Hypothalamus (tissue), 51 donors: ENCODE results near the gene RPS13.
"Not testable (repeated sequence)": the region's sequence is repeated elsewhere in the genome, so short reads cannot be mapped to it uniquely, and the experiment has no call there.

ENCODE experiments used
- DNase-seq, 51 donors: peaks; one replicate each; lab custom pipeline; 2025; lab: John Stamatoyannopoulos, UW

The RPS13 gene

DNA sequence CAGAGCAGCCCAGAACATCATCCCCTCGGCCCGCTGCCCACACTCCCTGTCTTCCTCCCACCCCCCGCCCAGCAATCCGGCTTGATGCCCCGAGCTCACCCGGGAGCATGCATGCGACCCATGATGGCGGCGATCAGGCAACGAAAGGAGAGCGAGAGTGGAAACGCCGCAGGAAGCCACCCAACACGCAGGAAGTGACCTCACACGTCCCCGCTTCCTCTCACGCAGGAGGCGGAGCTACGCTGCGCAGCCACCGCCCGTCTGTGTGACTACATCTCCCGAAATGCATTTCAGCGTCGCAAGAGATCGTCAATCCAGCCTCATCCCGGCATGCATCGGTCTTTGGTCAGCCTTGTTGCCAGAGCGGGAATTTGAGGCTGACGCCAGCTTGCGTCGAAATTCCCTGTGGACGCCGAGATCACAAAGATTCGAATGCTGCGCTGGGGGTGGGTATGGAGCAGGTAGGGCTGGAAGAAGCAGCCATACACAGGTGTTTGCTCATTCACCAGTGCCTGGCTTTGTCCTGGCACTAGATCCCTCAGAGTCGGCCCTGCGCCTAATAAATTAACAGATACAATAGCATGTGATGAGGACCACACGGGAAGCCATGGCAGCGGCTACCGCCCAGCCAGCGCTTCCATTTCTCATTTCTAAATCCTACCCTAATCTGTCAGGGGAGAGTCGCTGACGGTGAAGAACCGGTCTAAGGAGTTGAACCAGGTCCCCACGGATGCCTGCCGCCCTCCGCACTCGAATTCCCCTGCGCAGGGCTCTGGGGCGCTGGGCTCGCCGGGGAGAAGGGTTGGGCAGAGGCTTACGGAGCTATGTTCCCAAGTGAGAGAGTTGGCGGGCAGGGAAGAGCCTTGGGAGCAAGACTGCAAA is at the start of gene RPS13:
RPS13 (minus strand) TSS at position 148 of the 882 bp plus-strand sequence; CDS start at position 122, 26 bp downstream.
- DNase-seq: peak; percentile 72 to 99 (median 97)

DNA sequence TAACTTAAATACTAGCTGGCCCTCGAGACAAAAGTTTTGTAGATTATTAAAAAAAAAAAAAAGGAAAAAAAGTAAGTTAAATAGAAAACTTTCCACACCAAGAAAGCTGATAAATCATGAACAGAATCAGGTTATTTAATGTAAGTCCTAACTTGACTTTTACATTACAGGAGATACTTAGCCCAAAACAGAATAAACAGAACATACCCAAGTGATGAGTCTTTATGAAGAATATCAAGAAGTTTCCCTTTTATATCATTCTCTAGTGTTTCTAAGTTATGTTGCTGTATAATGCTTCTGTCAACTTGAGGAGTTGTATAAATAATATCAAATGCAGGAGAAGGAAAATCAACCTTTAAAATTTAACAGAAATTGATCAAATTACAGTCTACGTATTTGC is 44.5 kb upstream of the RPS13 start:
- no peak for DNase-seq

DNA sequence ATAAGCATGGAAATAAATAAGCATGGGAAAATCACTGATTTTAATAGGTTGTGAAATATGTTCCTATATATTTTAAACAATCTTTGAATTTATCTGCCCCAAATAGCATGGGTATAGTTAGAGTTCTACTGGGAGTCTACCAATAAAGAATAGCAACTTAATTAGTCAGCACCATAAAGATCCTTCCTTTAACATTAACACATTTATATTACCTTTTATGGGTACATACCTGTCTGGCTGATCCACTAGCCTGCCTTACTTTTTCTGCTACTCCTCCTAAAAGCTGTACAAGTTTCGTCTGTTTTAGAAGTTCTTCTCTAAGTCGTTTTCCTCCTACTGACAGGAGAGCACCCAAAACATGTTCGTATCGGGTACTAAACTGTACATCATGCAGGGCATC is 39.8 kb upstream of the RPS13 start:
- no peak for DNase-seq

DNA sequence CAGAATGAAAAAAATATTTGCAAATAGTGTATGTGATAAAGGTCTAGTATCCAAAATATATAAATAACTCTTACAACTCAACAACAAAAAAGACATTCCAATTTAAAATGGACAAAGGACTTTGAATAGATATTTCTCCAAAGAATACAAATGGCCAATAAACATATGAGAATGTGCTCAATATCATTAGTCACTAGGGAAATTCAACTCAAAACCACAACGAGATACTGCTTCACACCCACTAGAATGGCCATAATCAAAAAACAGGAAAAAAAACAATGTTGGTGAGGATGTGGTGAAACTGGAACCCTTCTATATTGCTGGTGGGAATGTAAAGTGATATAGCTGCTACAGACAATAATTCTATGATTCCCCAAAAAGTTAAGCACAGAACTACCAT is 38.6 kb upstream of the RPS13 start:
- no peak for DNase-seq

DNA sequence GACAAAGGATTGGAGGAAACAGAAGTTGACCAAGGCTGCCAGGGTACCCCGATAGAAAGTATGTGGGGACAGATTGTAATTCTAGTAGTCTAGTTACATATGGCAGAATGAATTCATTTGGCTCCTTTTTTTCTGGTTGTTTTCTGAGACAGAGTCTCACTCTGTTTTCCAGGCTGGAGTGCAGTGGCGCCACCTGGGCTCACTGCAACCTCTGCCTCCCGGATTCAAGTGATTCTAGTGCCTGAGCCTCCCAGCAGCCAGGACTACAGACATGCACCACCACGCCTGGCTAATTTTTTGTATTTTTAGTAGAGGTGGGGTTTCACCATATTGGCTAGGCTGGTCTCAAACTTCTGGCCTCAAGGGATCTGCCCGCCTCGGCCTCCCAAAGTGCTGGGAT is 30.3 kb upstream of the RPS13 start:
- DNase-seq: not testable (repeated sequence)

DNA sequence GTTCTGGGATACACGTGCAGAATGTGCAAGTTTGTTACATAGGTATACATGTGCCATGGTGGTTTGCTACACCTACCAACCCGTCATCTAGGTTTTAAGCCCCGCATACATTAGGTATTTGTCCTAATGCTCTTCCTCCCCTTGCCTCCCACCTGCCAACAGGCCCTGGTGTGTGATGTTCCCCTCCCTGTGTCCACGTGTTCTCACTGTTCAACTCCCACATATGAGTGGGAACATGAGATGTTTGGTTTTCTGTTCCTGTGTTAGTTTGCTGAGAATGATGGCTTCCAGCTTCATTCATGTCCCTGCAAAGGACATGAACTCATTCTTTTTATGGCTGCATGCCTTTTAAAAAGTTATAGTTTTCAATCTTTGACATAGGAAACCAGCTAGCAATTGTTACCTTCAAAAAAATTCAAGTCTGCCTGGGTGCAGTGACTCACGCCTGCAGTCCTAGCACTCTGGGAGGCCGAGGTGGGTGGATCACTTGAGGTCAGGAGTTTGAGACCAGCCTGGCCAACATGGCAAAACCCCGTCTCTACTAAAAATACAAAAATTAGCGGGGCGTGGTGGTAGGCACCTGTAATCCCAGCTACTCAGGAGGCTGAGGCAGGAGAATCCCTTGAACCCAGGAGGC is 28.1 kb upstream of the RPS13 start:
- not testable (repeated sequence) for DNase-seq

DNA sequence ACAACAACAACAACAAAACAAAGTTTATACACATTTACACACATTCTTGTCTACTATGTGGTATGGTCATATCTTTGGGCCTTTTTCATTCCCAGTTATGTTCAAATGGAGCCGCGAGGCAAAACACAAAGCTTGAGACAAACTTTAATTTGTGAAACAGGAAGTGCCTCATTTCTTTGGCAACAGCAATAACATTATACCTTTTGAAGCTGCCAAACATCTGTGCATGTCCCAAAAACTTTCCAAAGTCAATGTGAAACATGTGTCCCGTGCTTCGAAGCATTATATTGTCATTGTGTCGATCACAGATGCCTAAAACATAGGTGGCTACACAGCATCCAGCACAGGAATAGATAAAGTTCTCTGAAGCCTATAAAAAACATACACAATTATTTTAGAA is 25.0 kb upstream of the RPS13 start:
- DNase-seq: no peak

DNA sequence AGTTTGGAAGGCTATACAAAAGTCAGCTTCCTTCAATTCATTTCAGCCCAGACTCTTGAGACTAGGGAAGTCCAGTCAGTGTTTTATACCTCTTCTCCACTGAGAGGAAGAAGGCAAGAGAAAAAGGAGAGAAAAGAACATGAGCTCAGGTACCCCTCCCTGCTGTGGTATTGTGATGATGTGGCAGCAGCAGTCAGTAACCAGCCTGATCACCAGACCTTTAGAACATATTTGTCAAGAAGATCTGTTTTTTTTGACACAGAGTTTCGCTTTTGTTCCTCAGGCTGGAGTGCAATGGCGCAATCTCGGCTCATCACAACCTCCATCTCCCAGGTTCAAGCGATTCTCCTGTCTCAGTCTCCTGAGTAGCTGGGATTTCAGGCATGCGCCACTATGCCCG is 21.2 kb upstream of the RPS13 start:
- no peak for DNase-seq

DNA sequence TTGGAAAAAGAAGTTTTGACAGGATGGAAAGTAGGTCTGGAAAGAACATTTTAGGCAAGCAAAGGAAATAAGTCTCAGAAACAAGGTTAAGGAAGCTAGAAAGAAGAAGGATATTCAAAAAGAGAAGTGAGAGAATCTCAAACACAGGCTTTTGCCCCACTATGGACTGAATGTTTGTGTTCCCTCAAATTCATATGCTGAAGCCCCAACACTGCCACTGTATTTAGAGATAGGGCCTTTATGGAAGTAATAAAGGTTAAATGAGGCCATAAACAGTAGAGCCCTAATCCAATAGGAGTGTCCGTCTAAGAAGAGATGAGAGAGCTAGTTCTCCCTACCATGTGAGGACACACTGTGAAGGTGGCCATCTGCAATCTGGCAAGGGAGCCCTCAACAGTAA is 20.6 kb upstream of the RPS13 start:
- peak in 1 of 51 donors; percentile 1 for DNase-seq

DNA sequence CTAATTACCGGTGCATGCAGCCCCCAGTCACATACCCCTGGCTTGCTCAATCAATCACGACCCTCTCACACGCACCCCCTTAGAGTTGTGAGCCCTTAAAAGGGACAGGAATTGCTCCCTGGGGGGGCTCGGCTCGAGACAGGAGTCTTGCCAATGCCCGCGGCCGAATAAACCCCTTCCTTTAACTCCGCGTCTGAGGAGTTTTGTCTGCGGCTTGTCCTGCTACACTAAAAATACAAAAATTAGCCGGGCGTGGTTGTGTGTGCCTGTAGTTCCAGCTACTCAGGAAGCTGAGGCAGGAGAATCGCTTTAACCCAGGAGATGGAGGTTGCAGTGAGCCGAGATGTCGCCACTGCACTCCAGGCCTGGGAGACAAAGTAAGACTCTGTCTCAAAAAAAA is 8.5 kb upstream of the RPS13 start:
- DNase-seq: not testable (repeated sequence)

DNA sequence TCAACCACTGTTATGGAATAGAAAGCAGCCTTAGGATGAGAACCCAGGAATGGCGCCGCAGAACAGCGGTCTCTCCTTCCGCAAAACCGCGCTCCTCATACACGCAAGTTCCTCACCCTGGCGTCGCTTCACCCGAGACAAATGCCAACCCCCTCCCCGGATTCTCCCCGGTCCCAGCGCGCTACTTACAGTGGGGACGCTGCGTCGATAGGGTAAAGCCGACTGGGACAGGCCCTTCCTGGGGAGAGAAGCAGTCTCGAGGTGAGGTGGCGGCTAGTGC is 287 bp downstream of the RPS13 start:
- DNase-seq: peak in 6 of 51 donors; percentile 46 to 72 (median 62)

DNA sequence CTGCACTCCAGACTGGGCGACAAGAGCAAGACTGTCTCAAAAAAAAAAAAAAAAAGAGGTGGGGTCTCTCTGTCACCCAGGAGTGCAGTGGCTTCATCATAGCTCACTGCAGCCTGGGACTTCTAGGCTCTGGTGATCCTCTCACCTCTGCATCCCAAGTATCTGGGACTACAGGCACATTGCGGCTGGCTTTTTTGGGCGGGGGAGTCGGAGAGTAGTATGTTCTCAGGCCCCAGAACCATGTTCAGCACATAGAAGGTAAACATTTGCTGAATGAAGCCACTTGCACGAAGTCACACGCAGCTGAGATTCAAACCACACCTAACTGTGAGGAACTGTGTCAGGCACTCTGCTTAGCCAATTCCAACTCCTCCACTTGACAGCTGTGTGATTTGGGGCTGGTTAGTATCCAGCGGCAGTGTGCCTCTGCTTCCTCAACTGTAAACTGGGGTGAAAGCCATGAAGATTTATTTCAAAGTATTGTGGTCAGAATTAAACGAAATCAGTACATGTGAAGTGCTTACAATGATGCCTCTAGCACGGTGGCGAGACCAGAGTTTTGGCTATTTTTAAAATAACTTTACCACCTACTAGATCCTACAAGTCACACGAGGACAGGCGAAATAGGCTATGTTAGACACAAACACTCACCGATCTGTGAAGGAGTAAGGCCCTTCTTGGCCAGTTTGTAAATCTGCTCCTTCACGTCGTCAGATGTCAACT is 789 bp downstream of the RPS13 start:
- DNase-seq: peak in 2 of 51 donors; percentile 16 to 31

DNA sequence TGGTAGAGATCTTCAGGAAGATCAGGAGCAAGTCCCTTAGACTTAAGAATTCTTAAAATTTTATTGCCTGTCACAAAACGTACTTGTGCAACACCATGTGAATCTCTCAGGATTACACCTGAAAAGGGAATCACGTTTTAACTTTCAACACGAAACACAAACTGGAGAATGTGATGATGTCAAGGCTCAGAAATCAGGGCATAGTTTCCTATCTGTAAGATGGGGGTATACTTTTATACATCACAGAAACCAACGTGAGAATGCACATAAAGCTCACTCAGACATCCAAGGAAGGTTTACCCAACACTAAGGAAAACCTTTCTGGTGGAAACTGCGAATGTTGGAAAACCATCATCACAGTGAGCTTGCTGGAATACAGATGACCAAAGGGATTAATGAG is 2.0 kb downstream of the RPS13 start:
- no peak for DNase-seq

DNA sequence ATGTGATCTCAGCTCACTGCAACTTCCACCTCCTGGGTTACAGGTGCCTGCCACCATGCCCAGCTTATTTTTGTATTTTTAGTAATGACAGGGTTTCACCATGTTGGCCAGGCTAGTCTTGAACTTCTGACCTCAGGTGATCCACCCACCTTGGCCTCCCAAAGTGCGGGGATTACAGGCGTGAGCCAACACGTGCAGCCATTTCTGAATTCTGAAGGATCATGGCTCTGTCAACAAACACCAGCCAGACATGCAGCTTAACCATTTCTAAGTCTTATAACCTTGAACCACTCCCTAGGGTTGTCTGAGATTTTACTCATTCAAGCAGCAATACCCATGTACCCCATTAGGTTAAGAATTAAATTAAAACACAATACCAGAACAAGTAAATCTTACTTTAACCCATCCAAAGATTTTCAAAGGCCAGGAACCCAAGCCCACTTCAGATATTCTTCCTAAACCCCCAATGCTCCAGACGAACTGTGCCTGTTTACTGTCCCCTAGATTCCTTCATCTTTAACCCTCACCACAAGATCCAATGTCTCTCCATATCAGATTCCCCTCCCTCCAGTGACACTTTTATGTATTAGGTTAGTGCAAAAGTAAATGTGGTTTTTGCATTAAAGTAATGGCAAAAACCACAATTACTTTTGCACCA is 4.0 kb downstream of the RPS13 start:
- DNase-seq: no peak

DNA sequence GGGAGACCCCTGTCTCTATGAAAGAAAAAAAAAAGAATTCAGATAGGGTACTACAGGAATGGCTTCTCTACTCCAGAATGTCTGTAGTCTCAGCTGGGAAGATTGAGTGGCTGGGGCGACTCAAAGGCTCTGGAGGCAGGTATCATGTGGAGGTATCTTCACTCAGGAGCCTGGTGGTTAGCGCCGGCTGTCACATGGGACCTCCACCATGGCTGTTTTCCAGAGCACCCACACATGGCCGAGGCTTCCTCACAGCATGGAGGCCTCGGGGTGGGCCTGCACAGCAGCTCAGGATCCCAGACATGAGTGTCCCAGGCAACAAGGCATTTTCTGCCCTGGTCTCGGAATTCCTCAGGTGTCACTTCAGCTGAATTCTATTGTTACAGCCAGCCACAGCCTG is 10.1 kb downstream of the RPS13 start:
- DNase-seq: no peak

DNA sequence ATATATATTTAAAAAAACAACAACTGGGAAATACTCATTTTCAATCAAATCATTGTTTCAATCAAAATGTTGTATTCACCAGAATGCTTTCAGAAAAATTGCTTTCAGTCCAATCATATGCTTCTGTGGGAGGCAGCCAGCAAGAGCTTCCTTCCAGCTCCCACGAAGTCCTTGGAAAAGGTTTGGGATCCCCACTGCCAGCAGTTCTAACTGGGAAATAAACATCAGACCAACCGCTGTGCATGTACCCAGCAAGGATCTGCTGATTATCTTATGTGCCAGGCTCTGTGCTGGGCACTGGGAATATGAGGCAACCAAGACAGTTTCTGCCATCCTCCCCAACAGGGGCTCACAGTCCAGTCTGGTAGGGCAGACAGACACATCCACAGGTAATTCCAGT is 10.8 kb downstream of the RPS13 start:
- DNase-seq: peak in 10 of 51 donors; percentile 3 to 22 (median 18)

DNA sequence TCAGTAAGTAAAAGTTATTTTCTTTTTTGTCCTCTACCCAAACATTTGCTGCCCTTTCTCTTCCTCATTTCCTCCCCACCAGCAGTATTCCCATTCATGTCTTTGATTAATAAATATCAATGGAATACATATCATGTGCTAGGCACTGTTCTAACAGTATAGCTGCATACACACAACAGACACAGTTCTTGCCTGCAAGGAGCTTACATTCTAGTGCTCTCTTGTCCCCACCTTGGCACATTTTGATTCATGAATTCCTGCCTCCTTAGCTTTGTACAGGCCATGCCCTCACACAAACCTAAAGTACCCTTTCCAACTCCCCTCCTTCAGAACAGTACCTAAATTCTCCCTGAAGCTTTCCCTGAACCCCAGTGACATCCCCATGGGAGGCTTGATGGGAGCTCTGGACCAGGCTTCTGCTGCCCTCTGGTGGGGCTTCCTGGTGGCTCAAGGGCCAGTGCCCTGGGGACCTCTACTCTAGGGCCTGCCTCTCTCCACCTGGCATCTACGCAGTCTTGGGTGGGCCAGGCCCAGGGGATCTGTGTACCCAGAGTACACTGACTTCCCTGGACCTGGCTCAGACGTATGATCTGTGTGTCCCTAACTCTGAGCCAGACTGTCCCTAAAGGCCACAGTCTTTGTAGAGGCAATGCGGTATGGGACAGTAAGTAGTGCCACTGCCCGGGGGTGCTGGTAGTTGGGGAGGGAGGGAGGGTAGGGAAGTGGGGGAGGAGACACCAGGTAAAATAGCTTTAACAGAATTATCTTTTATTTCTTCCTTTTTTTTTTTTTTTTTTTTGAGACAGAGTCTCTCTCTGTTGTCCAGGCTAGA is 14.1 kb downstream of the RPS13 start:
- peak in 41 of 51 donors; percentile 3 to 75 (median 34) for DNase-seq

DNA sequence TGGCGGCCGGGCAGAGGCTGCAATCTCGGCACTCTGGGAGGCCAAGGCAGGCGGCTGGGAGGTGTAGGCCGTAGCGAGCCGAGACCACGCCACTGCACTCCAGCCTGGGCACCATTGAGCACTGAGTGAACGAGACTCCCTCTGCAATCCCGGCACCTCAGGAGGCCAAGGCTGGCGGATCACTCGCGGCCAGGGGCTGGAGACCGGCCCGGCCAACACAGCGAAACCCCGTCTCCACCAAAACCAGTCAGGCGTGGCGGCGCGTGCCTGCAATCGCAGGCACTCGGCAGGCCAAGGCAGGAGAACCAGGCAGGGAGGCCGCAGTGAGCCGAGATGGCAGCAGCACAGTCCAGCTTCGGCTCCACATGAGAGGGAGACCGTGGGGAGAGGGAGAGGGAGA is 26.3 kb downstream of the RPS13 start:
- not testable (repeated sequence) for DNase-seq

DNA sequence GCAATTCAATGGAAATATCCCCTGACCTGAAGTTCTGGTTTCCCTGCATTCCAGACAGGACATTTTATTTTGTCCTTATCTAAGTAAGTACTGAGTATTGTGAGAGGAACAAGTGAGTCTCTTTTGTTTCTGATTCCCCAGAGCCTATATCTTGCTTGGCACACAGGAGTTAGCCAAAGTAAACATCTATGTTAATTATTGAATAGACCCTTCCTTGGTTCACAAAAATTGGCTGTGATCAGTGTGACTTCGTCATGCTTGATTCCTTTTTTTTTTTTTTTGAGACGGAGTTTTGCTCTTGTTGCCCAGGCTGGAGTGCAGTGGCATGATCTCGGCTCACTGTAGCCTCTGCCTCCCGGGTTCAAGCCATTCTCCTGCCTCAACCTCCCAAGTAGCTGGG is 29.0 kb downstream of the RPS13 start:
- not testable (repeated sequence) for DNase-seq

DNA sequence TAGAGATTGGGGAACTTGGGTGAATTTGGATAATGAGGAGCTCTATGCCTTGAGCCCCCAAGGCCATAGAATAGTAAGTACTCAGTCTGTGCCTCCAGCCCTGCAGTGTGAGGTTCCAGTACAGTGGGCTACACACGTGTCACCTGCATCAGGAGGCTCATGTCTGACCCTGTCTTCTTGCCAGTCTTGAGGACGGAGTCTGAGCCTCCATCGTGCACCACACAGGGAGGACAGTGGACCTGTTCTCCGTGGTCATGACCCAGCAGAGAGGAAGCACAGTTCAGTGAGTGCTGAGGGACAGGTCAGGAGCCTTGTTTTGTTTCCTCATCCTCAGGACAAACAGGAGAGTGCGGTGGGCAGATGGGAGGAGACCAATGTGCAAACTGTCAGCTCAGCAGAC is 30.8 kb downstream of the RPS13 start:
- DNase-seq: no peak
